SK-N-MC (cell line): ENCODE data around the gene POLDIP3.

Experiments used
- EZH2 ChIP-seq: fragments of 200-600 bp; sonication (generic); IDR thresholded peaks from one replicate; pipeline ENCODE4 v1.6.1; 2017; ENCODE audit warnings: antibody characterized with exemption
- FOXP2 ChIP-seq: optimal IDR thresholded peaks from 2 replicates; pipeline ENCODE3; 2011; ENCODE audit warnings: mild to moderate bottlenecking, moderate library complexity; ENCODE audit not compliant: insufficient read depth; ENCODE audit errors: extremely low read length, control extremely low read depth

- TF ChIP-seq EZH2 (no peak), FOXP2 (no peak)
Measured at GRCh38 chr22:42587588-42588175, 27.0 kb downstream of the POLDIP3 start.
